ENCODE measurements around the gene LPCAT2. TPM values are rescaled to one million over a fixed set of nuclear protein-coding genes. Genes with fewer than 3 reads are reported as not detected.

LPCAT2 gene
- total RNA-seq, 1 donor from 2014 or later = 18.9 TPM

DNA sequence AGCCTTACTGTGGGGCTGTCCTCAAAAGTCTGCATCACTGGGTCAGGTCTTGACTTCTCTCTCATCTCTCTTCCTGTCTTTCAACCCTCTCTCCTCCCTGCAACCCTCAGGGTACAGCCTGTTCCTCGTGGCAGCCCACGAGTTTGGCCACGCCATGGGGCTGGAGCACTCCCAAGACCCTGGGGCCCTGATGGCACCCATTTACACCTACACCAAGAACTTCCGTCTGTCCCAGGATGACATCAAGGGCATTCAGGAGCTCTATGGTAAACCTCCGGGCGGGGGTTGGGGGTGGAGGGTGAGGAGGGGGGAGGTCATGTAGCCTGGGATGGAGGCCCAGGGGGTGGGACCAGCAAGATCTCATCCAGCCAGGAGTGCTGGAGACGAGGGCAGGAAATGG is 17.2 kb upstream of the LPCAT2 start:
- Mint-ChIP-seq H3K4me3 (no peak overlapping the region), H3K27ac (no peak overlapping the region), H3K4me1 (ENCODE audit: unreplicated experiment) (peaks cover 18% of the 10 kb centered on the region), H3K9me3 (no peaks in the 10 kb centered on the region), H3K36me3 (peaks cover 16% of the 10 kb centered on the region), H3K27me3 (peaks cover 6% of the 10 kb centered on the region)
- TF ChIP-seq, protein P1, sequence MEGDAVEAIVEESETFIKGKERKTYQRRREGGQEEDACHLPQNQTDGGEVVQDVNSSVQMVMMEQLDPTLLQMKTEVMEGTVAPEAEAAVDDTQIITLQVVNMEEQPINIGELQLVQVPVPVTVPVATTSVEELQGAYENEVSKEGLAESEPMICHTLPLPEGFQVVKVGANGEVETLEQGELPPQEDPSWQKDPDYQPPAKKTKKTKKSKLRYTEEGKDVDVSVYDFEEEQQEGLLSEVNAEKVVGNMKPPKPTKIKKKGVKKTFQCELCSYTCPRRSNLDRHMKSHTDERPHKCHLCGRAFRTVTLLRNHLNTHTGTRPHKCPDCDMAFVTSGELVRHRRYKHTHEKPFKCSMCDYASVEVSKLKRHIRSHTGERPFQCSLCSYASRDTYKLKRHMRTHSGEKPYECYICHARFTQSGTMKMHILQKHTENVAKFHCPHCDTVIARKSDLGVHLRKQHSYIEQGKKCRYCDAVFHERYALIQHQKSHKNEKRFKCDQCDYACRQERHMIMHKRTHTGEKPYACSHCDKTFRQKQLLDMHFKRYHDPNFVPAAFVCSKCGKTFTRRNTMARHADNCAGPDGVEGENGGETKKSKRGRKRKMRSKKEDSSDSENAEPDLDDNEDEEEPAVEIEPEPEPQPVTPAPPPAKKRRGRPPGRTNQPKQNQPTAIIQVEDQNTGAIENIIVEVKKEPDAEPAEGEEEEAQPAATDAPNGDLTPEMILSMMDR (conservative IDR thresholded peaks at IDR 0.05) = no peak
- DNase-seq (ENCODE audit: extremely low spot score, unreplicated experiment) = no peak

- peaks cover 6% of the 10 kb centered on the region for H3K27me3 Mint-ChIP-seq
- H3K27ac Mint-ChIP-seq = no peak overlapping the region
- peaks cover 18% of the 10 kb centered on the region for H3K4me1 Mint-ChIP-seq (ENCODE audit: unreplicated experiment)
- H3K36me3 Mint-ChIP-seq = peaks cover 13% of the 10 kb centered on the region
- no peaks in the 10 kb centered on the region for H3K9me3 Mint-ChIP-seq
- H3K4me3 Mint-ChIP-seq = no peak overlapping the region
- TF ChIP-seq, protein P1 (conservative IDR thresholded peaks at IDR 0.05) = no peak
- no peak for DNase-seq (ENCODE audit: extremely low spot score, unreplicated experiment)
Observed at GRCh38 chr16:55492756-55493380, 16.0 kb upstream of the LPCAT2 start.

DNA sequence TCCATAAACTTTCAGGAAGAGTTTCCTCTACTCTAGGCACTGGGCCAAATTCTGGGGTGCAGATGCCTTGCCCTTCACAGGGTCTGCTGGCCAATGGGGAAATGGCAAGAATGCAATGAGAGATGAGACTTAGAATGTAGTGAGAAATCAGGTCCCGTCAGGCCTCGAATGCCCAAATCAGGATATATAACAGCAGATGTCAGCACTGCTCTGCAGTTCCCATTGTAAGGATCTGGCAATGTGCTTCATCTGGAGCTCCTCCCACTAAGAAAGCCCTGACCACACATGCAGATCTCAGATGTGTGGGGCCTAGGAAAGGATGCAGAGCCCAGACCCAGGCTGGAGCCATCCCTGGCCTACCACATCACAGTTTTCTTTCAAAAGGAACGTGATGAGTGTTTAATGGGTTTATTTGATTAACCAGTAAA is 13.9 kb upstream of the LPCAT2 start:
- TF ChIP-seq, protein P1 (conservative IDR thresholded peaks at IDR 0.05) = peak; percentile 53
- H3K27me3 Mint-ChIP-seq = no peaks in the 10 kb centered on the region
- H3K4me3 Mint-ChIP-seq = no peak overlapping the region
- H3K27ac Mint-ChIP-seq = peak overlapping the region; percentile 57
- H3K36me3 Mint-ChIP-seq = peaks cover 6% of the 10 kb centered on the region
- DNase-seq (ENCODE audit: extremely low spot score, unreplicated experiment) = no peak
- H3K4me1 Mint-ChIP-seq (ENCODE audit: unreplicated experiment) = peaks cover 26% of the 10 kb centered on the region
- no peaks in the 10 kb centered on the region for H3K9me3 Mint-ChIP-seq

DNA sequence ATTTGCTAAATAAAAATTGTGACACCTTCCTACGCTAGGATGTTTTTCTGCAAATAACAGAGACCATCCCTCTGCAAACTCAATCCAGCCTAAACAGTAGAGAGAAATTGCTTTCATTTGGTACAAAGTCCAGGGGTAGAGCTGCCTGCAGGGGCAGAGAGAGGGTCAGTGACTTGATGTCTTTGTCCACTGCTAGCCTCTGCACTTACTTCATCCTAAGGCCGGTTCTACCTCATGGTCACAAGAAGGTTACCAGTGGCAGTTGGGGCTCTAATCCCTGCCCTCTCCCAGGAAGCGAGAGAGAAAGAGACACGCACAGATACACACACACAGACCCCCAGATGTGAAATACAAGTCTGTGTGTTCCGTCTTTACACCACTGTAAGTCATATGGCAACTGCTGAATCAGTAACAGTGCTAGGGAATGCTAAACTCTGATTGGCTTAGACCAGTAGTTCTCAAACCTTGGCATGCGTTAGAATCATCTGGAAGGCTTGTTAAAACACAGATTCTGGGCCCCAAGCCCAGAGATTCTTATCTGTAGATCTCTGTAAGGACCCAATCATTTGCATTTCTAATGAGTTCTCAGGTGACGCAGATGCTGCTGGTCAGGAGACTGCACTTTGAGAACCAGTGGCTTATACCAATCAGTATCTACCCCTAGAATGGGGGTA is 13.1 kb upstream of the LPCAT2 start:
- no peak for DNase-seq (ENCODE audit: extremely low spot score, unreplicated experiment)
- Mint-ChIP-seq H3K9me3 (no peaks in the 10 kb centered on the region), H3K4me1 (ENCODE audit: unreplicated experiment) (peaks cover 34% of the 10 kb centered on the region), H3K4me3 (peak overlapping the region; percentile 48), H3K27ac (no peak overlapping the region), H3K36me3 (peaks cover 8% of the 10 kb centered on the region), H3K27me3 (no peaks in the 10 kb centered on the region)
- TF ChIP-seq, protein P1 (conservative IDR thresholded peaks at IDR 0.05) = no peak

- no peak for DNase-seq (ENCODE audit: extremely low spot score, unreplicated experiment)
- Mint-ChIP-seq H3K27ac (no peak overlapping the region), H3K27me3 (no peaks in the 10 kb centered on the region), H3K4me3 (no peak overlapping the region), H3K9me3 (no peaks in the 10 kb centered on the region), H3K36me3 (peaks cover 9% of the 10 kb centered on the region), H3K4me1 (ENCODE audit: unreplicated experiment) (peaks cover 40% of the 10 kb centered on the region)
- TF ChIP-seq, protein P1 (conservative IDR thresholded peaks at IDR 0.05) = no peak
Observed at GRCh38 chr16:55496509-55497145, 12.2 kb upstream of the LPCAT2 start.

All from type B pancreatic cell (in vitro differentiated cells).